Bronchus fibroblast of lung (primary cell): ENCODE data around the gene KIF3A. TPM values are rescaled to one million over a fixed set of nuclear protein-coding genes. Genes with fewer than 3 reads are reported as not detected.

Experiments
- total RNA-seq: library from RNA; depleted of rRNA; stranded (reverse); fragments of >200 nt; gene quantifications from 2 replicates; pipeline ENCODE4 v1.2.3, GENCODE V29; 2015

The KIF3A gene
- 3.1 and 3.4 TPM in 2 replicates for total RNA-seq

GRCh38 chr5:132736853-132737833 lies at the start of gene KIF3A:
TSS of gene KIF3A (minus strand) at chr5:132737546. CDS start at chr5:132737419, 127 bp downstream.

GRCh38 chr5:132777209-132778069 lies 40.1 kb upstream of the KIF3A start, which contains the start of gene SEPTIN8:
TSS of gene SEPTIN8 (minus strand) at chr5:132777239. CDS start at chr5:132777137, 102 bp downstream.

GRCh38 chr5:132746954-132747615 lies 9.7 kb upstream of the KIF3A start, which contains the start of gene CCNI2:
TSS of gene CCNI2 (plus strand) at chr5:132747426. CDS start at chr5:132747496, 70 bp downstream.

GRCh38 chr5:132673939-132674630 lies 63.3 kb downstream of the KIF3A start, which contains the start of gene IL4:
TSS of gene IL4 (plus strand) at chr5:132673989. CDS start at chr5:132674051, 62 bp downstream.

GRCh38 chr5:132657676-132658380 lies 79.5 kb downstream of the KIF3A start, which contains the start of gene IL13:
TSS of gene IL13 (plus strand) at chr5:132658173. CDS start at chr5:132658187, 14 bp downstream.

Other genes with a start within 250 kb of the KIF3A start
- gene IRF1, start 246.8 kb downstream of the KIF3A start, total RNA-seq, result 12.9 and 13.1 TPM in 2 replicates
- not detected in 2 replicates for gene IL5, start 194.0 kb downstream of the KIF3A start, total RNA-seq
- 9.1 and 10.4 TPM in 2 replicates for gene RAD50, start 180.6 kb downstream of the KIF3A start, total RNA-seq
- gene IL13, start 79.4 kb downstream of the KIF3A start, total RNA-seq, result not detected in 2 replicates
- not detected in 2 replicates for gene IL4, start 63.6 kb downstream of the KIF3A start, total RNA-seq
- gene CCNI2, start 9.9 kb upstream of the KIF3A start, total RNA-seq, result not detected in 2 replicates
- gene SEPTIN8, start 39.7 kb upstream of the KIF3A start, total RNA-seq, result 41.9 and 45.1 TPM in 2 replicates
- under 0.01 TPM in 1 of 2 replicates, not detected in the other for gene SOWAHA, start 75.8 kb upstream of the KIF3A start, total RNA-seq
- gene SHROOM1, start 93.1 kb upstream of the KIF3A start, total RNA-seq, result 8.1 and 12.9 TPM in 2 replicates
- 0.15 and 0.17 TPM in 2 replicates for gene GDF9, start 128.9 kb upstream of the KIF3A start, total RNA-seq
- 186 and 237 TPM in 2 replicates for gene UQCRQ, start 129.1 kb upstream of the KIF3A start, total RNA-seq
- 0.34 and 0.45 TPM in 2 replicates for gene LEAP2, start 136.1 kb upstream of the KIF3A start, total RNA-seq
- 19.6 and 23.9 TPM in 2 replicates for gene AFF4, start 226.1 kb upstream of the KIF3A start, total RNA-seq